ENCODE data around the gene KCNAB2. TPM values are rescaled to one million over a fixed set of nuclear protein-coding genes. Genes with fewer than 3 reads are reported as not detected.

KCNAB2 gene
- total RNA-seq, 1 donor from 2014 or later: 2.7 TPM

DNA sequence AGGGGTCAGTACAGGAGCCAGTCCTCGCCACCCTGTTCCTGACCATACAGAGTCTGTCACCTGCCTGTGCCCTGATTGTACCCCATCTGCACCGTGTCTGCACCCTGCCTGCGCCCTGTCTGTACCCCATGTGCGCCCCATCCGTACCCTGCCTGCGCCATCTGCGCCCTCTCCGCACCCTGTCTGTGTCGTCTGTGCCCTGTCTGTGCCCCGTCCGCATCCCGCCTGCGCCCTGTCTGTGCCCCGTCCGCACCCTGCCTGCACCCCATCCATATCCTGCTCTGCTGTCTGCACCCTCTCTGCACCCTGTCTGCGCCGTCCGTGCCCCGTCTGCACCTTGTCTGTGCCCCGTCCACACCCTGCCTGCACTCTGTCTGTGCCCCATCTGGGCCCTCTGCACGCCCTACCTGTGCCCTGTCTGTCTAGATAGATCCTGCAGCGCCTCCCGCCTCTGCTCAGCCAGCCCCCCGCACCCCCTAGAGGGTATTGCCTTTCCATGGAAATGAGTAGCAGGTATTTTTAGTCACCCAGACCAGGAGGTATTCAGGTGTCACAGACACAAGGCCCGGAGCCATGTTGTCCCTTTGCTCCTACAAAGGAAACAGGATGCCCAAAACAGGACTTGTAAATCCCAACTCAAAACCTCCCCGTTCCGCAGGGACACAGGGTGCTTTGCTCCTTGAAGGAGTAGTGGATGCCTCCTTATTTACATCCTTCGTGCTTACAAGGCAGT, 45.8 kb upstream of the KCNAB2 start:
- TF ChIP-seq, protein P1, sequence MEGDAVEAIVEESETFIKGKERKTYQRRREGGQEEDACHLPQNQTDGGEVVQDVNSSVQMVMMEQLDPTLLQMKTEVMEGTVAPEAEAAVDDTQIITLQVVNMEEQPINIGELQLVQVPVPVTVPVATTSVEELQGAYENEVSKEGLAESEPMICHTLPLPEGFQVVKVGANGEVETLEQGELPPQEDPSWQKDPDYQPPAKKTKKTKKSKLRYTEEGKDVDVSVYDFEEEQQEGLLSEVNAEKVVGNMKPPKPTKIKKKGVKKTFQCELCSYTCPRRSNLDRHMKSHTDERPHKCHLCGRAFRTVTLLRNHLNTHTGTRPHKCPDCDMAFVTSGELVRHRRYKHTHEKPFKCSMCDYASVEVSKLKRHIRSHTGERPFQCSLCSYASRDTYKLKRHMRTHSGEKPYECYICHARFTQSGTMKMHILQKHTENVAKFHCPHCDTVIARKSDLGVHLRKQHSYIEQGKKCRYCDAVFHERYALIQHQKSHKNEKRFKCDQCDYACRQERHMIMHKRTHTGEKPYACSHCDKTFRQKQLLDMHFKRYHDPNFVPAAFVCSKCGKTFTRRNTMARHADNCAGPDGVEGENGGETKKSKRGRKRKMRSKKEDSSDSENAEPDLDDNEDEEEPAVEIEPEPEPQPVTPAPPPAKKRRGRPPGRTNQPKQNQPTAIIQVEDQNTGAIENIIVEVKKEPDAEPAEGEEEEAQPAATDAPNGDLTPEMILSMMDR (IDR thresholded peaks at IDR 0.05; ENCODE audit: insufficient read depth, low read length, poor library complexity, severe bottlenecking): no peak
- Histone ChIP-seq H3K4me3 (ENCODE audit: low read depth, low read length) (no peak overlapping the region), H3K27me3 (ENCODE audit: control insufficient read depth, insufficient read depth, low read length) (peaks cover 19% of the 10 kb centered on the region), H3K36me3 (ENCODE audit: control insufficient read depth, insufficient read depth, low read length) (no peaks in the 10 kb centered on the region)
- no peak for DNase-seq (ENCODE audit: low read depth)

GRCh38 chr1:6000444-6001288, 45.0 kb upstream of the KCNAB2 start:
- no peak for DNase-seq (ENCODE audit: low read depth)
- Histone ChIP-seq H3K27me3 (ENCODE audit: control insufficient read depth, insufficient read depth, low read length) (peaks cover 22% of the 10 kb centered on the region), H3K4me3 (ENCODE audit: low read depth, low read length) (no peak overlapping the region)

DNA sequence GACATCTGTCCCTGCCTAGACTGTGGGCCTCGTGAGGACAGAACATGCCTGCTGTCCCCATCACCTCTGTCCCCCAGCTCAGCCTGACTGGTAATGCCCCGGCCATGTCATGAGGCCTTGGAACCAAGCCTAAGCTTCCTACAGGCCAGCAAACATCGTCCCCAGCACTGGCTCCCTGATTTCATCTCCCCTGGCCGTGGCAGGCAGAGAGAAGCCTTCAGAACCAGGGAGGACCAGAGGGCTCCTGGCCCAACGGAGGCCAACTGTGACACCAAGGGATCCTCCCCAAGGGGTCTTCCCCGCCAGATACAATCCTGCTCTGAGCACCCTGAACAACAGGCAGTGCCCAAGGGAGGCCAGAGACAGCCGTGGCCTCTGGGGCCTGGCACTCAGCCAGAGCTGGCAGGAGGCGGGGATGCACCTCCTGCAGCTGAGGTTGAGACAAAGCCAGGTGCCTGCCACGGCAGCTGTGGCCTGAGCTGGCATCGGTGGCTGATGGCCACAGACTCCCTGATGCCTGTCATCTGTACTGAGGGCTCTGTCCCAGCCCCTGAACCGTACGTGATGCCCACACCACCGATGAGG, 43.6 kb upstream of the KCNAB2 start:
- Histone ChIP-seq H3K36me3 (ENCODE audit: control insufficient read depth, insufficient read depth, low read length) (no peaks in the 10 kb centered on the region), H3K4me3 (ENCODE audit: low read depth, low read length) (no peak overlapping the region), H3K27me3 (ENCODE audit: control insufficient read depth, insufficient read depth, low read length) (peaks cover 27% of the 10 kb centered on the region)
- TF ChIP-seq, protein P1 (IDR thresholded peaks at IDR 0.05; ENCODE audit: insufficient read depth, low read length, poor library complexity, severe bottlenecking): no peak
- no peak for DNase-seq (ENCODE audit: low read depth)

More at GRCh38 chr1:6000444-6001288, 45.0 kb upstream of the KCNAB2 start:
- no peaks in the 10 kb centered on the region for H3K36me3 ChIP-seq (ENCODE audit: control insufficient read depth, insufficient read depth, low read length)
- TF ChIP-seq, protein P1 (IDR thresholded peaks at IDR 0.05; ENCODE audit: insufficient read depth, low read length, poor library complexity, severe bottlenecking): no peak

DNA sequence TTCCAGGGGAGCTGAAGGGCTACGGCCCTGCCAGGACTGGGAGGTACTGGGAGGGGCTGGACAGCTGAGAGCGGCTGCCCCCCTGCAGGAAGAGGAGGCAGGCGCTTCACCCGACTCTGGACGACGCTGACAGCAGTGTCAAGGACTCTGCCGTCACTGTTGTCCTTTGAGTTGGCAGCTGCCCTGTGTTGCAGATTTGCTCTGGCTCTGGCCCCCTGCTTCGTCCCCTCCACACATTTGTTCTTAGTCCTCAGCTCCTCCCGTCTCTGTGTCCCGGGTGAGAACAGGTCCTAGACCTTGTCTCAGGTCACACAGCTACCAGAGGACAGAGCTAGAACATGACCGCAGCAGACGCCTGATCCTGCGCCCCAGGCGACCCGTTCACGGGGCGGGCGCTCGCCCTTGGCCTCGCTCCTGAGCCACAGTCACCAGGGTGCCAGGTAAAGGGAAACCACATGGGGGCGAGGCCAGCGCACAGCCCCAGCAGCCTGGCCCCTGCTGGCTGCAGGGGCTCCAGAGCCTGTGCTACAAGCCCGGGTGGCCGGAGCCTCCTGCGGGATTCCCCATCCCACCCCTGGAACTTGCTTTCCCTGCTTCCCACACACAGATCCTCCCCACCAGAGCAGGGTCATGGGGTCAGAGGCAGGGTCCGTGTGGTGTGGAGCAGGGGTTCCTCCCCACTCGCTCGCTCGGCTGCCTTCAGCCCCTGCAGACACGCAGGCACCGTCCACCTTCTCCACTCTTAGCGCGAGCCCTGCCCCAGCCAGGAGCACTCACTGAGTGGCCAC, 42.8 kb upstream of the KCNAB2 start:
- DNase-seq (ENCODE audit: low read depth): no peak
- TF ChIP-seq, protein P1 (IDR thresholded peaks at IDR 0.05; ENCODE audit: insufficient read depth, low read length, poor library complexity, severe bottlenecking): peak; percentile 22
- H3K27me3 ChIP-seq (ENCODE audit: control insufficient read depth, insufficient read depth, low read length): peaks cover 34% of the 10 kb centered on the region

DNA sequence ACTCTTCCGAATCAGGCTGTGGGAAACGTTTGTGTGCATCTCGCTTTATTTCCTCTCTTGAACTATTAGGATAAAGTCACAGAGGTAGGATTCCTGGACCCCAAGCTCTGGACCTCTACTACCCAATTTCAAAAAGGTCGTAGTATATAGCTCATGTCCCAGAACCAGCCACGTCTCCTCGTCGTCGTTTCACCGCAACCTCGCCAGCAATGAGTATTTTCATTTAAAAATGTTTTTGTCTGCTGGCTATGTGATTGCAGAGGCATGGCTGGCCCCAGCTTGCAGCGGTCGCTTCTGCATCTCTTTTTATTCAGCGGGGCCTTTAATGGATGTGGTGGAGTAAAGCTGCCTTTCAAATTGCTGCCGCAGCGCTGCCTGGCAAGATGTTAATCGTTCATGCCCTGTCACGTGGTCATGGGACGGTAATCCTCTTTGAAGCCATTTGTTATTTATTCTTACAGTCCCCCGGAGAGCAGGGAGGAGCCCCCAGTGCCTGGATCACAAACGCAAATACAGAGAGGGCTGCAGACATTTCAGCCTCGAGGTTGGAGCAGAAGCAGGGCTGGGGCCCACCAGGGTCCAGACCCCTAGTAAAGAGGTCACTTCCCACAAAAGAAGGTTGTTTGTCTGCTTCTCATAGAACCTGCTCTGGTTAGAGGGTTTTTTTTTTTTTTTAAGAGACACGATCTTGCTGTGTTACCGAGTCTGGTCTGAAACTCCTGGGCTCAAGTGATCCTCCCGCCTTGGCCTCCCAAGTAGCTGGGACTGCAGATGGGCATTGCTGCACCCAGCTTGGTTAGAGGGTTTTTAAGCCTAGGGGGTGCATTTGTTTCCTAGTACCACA, 41.9 kb upstream of the KCNAB2 start:
- TF ChIP-seq, protein P1 (IDR thresholded peaks at IDR 0.05; ENCODE audit: insufficient read depth, low read length, poor library complexity, severe bottlenecking): no peak
- no peak overlapping the region for H3K4me3 ChIP-seq (ENCODE audit: low read depth, low read length)
- H3K36me3 ChIP-seq (ENCODE audit: control insufficient read depth, insufficient read depth, low read length): no peaks in the 10 kb centered on the region
- no peak for DNase-seq (ENCODE audit: low read depth)
- peaks cover 35% of the 10 kb centered on the region for H3K27me3 ChIP-seq (ENCODE audit: control insufficient read depth, insufficient read depth, low read length)

More for the DNA sequence above, 42.8 kb upstream of the KCNAB2 start:
- H3K36me3 ChIP-seq (ENCODE audit: control insufficient read depth, insufficient read depth, low read length): no peaks in the 10 kb centered on the region
- no peak overlapping the region for H3K4me3 ChIP-seq (ENCODE audit: low read depth, low read length)
